ENCODE results near the gene KRTAP10-12. TPM values are rescaled to one million over a fixed set of nuclear protein-coding genes. Genes with fewer than 3 reads are reported as not detected.

Gene KRTAP10-12
- total RNA-seq, 1 donor from 2014 or later, result not detected

GRCh38 chr21:44649521-44650100, 47.4 kb upstream of the KRTAP10-12 start:
- no peaks in the 10 kb centered on the region for H3K27me3 ChIP-seq (ENCODE audit: insufficient read depth, low read length)
- FAIRE-seq (no peak), DNase-seq (ENCODE audit: low read depth) (no peak)
- no peak overlapping the region for H2AFZ ChIP-seq (ENCODE audit: low read depth, low read length)
- H3K4me1 ChIP-seq (ENCODE audit: insufficient read depth, low read length), result no peaks in the 10 kb centered on the region
- Mint-ChIP-seq H3K4me1 (ENCODE audit: low read depth, unreplicated experiment) (no peaks in the 10 kb centered on the region), H3K27ac (ENCODE audit: unreplicated experiment) (no peak overlapping the region), H3K36me3 (ENCODE audit: low read depth, unreplicated experiment) (no peaks in the 10 kb centered on the region), H3K4me3 (ENCODE audit: unreplicated experiment) (no peak overlapping the region), H3K27me3 (ENCODE audit: low read depth, unreplicated experiment) (peaks cover 32% of the 10 kb centered on the region), H3K9me3 (ENCODE audit: unreplicated experiment) (peaks cover 16% of the 10 kb centered on the region)
- H3K4me3 ChIP-seq (ENCODE audit: insufficient read depth, low read depth, low read length), result no peak overlapping the region
- no peaks in the 10 kb centered on the region for H4K20me1 ChIP-seq (ENCODE audit: insufficient read depth, low read length)
- TF ChIP-seq EZH2 (IDR thresholded peaks at IDR 0.05; ENCODE audit: insufficient read depth, low read length), result no peak
- no peak for TF ChIP-seq CTCF (IDR thresholded peaks at IDR 0.05; ENCODE audit: insufficient read depth, low read depth, low read length)
- H3K79me2 ChIP-seq (ENCODE audit: insufficient read depth, low read length), result no peaks in the 10 kb centered on the region
- no peaks in the 10 kb centered on the region for H3K36me3 ChIP-seq (ENCODE audit: insufficient read depth, low read length)
- no peak overlapping the region for H3K9ac ChIP-seq (ENCODE audit: low read length)
- no peak overlapping the region for H3K27ac ChIP-seq (ENCODE audit: low read depth, low read length)
- H3K4me2 ChIP-seq (ENCODE audit: low read length), result no peak overlapping the region
- peaks cover 6% of the 10 kb centered on the region for H3K9me3 ChIP-seq (ENCODE audit: insufficient read depth, low read depth, low read length)

GRCh38 chr21:44650265-44650972, 46.6 kb upstream of the KRTAP10-12 start:
- Mint-ChIP-seq H3K27me3 (ENCODE audit: low read depth, unreplicated experiment) (peaks cover 35% of the 10 kb centered on the region), H3K4me1 (ENCODE audit: low read depth, unreplicated experiment) (no peaks in the 10 kb centered on the region), H3K27ac (ENCODE audit: unreplicated experiment) (no peak overlapping the region), H3K4me3 (ENCODE audit: unreplicated experiment) (no peak overlapping the region), H3K36me3 (ENCODE audit: low read depth, unreplicated experiment) (no peaks in the 10 kb centered on the region), H3K9me3 (ENCODE audit: unreplicated experiment) (peaks cover 18% of the 10 kb centered on the region)
- Histone ChIP-seq H3K9me3 (ENCODE audit: insufficient read depth, low read depth, low read length) (peaks cover 6% of the 10 kb centered on the region), H4K20me1 (ENCODE audit: insufficient read depth, low read length) (no peaks in the 10 kb centered on the region), H3K4me1 (ENCODE audit: insufficient read depth, low read length) (no peaks in the 10 kb centered on the region), H3K36me3 (ENCODE audit: insufficient read depth, low read length) (no peaks in the 10 kb centered on the region), H3K4me2 (ENCODE audit: low read length) (no peak overlapping the region), H3K9ac (ENCODE audit: low read length) (no peak overlapping the region), H3K27ac (ENCODE audit: low read depth, low read length) (no peak overlapping the region), H3K79me2 (ENCODE audit: insufficient read depth, low read length) (no peaks in the 10 kb centered on the region), H3K4me3 (ENCODE audit: insufficient read depth, low read depth, low read length) (no peak overlapping the region), H3K27me3 (ENCODE audit: insufficient read depth, low read length) (no peaks in the 10 kb centered on the region), H2AFZ (ENCODE audit: low read depth, low read length) (no peak overlapping the region)
- no peak for DNase-seq (ENCODE audit: low read depth)
- no peak for FAIRE-seq
- TF ChIP-seq EZH2 (IDR thresholded peaks at IDR 0.05; ENCODE audit: insufficient read depth, low read length) (no peak), CTCF (IDR thresholded peaks at IDR 0.05; ENCODE audit: insufficient read depth, low read depth, low read length) (no peak)
